ENCODE measurements around the gene SERTM1. TPM values are rescaled to one million over a fixed set of nuclear protein-coding genes. Genes with fewer than 3 reads are reported as not detected.

Gene SERTM1
- total RNA-seq, 1 donor from 2014 or later: not detected

- no peaks in the 10 kb centered on the region for H3K27me3 Mint-ChIP-seq
- DNase-seq: no peak
- intact Hi-C loops (cut with micrococcal nuclease): no loop called here
- ATAC-seq (ENCODE audit: low read depth): no peak
- no peaks in the 10 kb centered on the region for H3K9me3 Mint-ChIP-seq
- no peak overlapping the region for H3K27ac Mint-ChIP-seq
- no peaks in the 10 kb centered on the region for H3K4me1 Mint-ChIP-seq
- ChIA-PET CTCF (interaction anchor here (1.1 kb wide), 1 partner anchor 26 kb away, joined by 3 read pairs; no protein-coding TSS in a partner anchor), POLR2A (no interaction called here)
- H3K4me3 Mint-ChIP-seq: no peak overlapping the region
- no peak for TF ChIP-seq CTCF (IDR thresholded peaks at IDR 0.05)
- H3K36me3 Mint-ChIP-seq (ENCODE audit: low read depth): no peaks in the 10 kb centered on the region
Observed at GRCh38 chr13:36710396-36710795, 36.6 kb downstream of the SERTM1 start.

GRCh38 chr13:36712290-36712689 is 38.5 kb downstream of the SERTM1 start:
- no peak for ATAC-seq (ENCODE audit: low read depth)
- Mint-ChIP-seq H3K4me1 (no peaks in the 10 kb centered on the region), H3K27ac (no peak overlapping the region), H3K36me3 (ENCODE audit: low read depth) (no peaks in the 10 kb centered on the region), H3K4me3 (no peak overlapping the region), H3K27me3 (peaks cover 6% of the 10 kb centered on the region), H3K9me3 (no peaks in the 10 kb centered on the region)
- TF ChIP-seq CTCF (IDR thresholded peaks at IDR 0.05): no peak
- intact Hi-C loops (cut with micrococcal nuclease): no loop called here
- ChIA-PET CTCF (no interaction called here), POLR2A (no interaction called here)
- DNase-seq: no peak

DNA sequence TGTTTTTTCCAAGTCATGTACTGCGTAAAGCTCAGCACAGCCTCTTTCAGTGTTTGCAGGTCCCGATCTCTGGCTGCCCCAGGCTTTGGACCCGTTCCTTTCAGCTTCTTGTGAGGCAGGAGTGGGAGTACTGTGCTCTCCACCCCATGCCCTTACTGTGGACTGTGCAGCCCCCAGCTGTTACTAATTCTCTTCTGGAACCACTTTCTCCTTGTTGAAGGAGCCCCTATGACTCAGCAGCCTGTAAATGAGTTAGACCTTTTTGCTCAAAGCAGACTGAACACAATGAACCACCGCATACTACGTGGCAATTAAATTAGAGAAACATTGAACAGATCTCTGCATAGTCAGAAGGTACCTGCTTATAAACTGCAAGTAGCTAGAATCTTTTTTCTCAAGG is 39.0 kb downstream of the SERTM1 start:
- H3K4me3 Mint-ChIP-seq: no peak overlapping the region
- H3K4me1 Mint-ChIP-seq: no peaks in the 10 kb centered on the region
- intact Hi-C loops (cut with micrococcal nuclease): no loop called here
- no peak for DNase-seq
- no peaks in the 10 kb centered on the region for H3K9me3 Mint-ChIP-seq
- H3K27me3 Mint-ChIP-seq: peaks cover 6% of the 10 kb centered on the region
- TF ChIP-seq CTCF (IDR thresholded peaks at IDR 0.05): no peak
- H3K27ac Mint-ChIP-seq: no peak overlapping the region
- ChIA-PET CTCF (no interaction called here), POLR2A (no interaction called here)
- H3K36me3 Mint-ChIP-seq (ENCODE audit: low read depth): no peaks in the 10 kb centered on the region
- no peak for ATAC-seq (ENCODE audit: low read depth)

DNA sequence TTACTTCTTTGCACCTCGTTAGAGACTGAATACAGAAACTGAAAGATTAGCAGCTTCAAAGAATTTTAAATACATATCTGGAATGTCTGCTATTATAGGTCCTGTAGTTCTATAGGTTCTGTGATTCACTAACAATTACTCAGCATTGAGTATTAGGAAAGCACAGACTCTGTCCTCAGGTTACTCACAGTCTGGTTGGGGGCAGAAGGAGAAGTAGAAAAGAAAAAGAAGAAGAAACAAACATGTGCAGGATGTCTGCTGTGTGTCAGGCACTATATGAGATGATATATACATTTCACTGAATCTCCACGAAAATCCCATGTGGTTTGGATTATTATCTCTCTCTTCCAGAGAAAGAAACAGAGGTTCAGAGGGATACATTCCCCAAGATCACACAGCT is 40.1 kb downstream of the SERTM1 start:
- no peak for ATAC-seq (ENCODE audit: low read depth)
- Mint-ChIP-seq H3K9me3 (no peaks in the 10 kb centered on the region), H3K27me3 (peaks cover 6% of the 10 kb centered on the region), H3K4me1 (no peaks in the 10 kb centered on the region), H3K36me3 (ENCODE audit: low read depth) (no peaks in the 10 kb centered on the region), H3K27ac (no peak overlapping the region), H3K4me3 (no peak overlapping the region)
- DNase-seq: no peak
- ChIA-PET POLR2A (no interaction called here), CTCF (no interaction called here)
- TF ChIP-seq CTCF (IDR thresholded peaks at IDR 0.05): no peak
- intact Hi-C loops (cut with micrococcal nuclease): no loop called here

DNA sequence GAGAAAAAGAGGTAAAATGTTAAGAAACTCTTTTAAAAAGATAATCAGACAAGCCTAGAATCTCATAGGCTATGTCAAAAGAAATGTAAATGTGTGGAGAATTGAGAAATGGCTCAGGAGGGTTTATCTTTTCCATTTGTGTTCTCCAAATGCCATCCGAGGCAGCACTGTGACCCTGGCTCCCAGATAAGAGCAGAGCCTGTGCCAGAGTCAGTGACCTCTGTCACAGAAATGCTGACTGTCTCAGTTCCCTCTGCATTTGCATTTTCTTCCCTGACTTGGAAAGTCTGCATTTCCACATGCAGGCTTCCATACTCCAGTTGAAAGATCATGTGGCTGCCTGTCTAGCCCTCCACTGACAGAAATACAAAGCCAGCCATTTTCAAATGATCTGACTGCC is 42.0 kb downstream of the SERTM1 start:
- H3K4me1 Mint-ChIP-seq: no peaks in the 10 kb centered on the region
- no peaks in the 10 kb centered on the region for H3K36me3 Mint-ChIP-seq (ENCODE audit: low read depth)
- ATAC-seq (ENCODE audit: low read depth) (no peak), DNase-seq (no peak)
- H3K9me3 Mint-ChIP-seq: no peaks in the 10 kb centered on the region
- POLR2A ChIA-PET: no interaction called here
- intact Hi-C loops (cut with micrococcal nuclease): no loop called here
- no peak overlapping the region for H3K27ac Mint-ChIP-seq
- peaks cover 6% of the 10 kb centered on the region for H3K27me3 Mint-ChIP-seq
- CTCF ChIA-PET: no interaction called here
- no peak for TF ChIP-seq CTCF (IDR thresholded peaks at IDR 0.05)
- no peak overlapping the region for H3K4me3 Mint-ChIP-seq
